Measurements from ENCODE around the gene SMYD2. TPM values are rescaled to one million over a fixed set of nuclear protein-coding genes. Genes with fewer than 3 reads are reported as not detected.

SMYD2 gene
- polyA plus RNA-seq, 4 donors = 42.5 to 45.5 (median 43.9) TPM

DNA sequence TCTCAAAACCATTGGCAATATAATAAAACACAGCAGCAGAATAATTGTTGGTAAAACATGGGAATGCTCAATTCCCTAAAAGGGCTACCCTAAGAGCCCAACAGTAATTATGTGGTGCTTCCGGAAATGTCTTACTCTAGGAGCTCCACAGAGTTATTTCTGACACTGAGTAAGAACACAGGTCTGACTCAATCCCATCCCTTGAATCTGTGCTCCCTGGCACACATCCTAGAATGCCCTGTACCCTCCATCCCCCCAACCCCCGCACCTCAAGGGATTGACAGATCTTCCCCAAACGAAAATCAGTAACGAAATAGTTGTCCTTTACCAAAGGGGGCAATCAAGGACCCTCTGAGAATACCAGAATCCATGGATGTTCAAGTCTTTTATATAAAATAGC lies 71.9 kb downstream of the SMYD2 start:
- no peak for DNase-seq (ENCODE audit: low read depth in 4 of 4, low spot score in 3 of 4)

DNA sequence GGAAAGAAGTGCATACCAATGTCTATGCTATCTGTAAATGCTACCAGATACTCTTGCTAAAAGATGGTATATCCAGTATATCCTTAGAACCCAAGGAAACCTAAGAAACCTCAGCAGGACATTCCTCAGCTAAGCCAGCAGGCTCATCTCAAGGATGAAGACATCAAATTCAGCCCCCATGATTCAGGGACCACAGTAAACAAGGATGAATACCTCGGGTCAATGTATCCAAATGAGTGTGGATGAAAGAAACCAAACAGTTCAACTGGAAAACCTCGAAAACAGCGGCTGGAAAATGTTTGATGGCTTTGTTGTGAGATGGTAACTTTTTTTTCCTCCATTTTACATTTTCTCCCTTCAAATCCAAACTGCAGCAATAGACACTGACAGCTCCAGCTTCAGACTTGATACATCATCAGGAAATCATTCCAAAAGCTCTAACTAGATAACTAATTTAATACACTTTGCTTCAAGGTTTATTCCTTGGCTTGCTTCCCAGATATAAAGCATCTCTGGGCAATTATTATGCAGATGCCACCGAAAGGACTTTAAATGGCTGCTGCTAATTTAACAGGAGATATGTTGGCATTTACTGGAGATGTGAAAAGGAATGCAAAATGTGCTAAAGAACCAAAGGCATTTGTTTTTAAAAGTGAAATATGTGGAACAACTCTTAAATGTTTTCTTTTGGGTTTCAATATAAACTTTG lies 73.6 kb downstream of the SMYD2 start:
- DNase-seq (ENCODE audit: low read depth in 4 of 4, low spot score in 3 of 4) = no peak

DNA sequence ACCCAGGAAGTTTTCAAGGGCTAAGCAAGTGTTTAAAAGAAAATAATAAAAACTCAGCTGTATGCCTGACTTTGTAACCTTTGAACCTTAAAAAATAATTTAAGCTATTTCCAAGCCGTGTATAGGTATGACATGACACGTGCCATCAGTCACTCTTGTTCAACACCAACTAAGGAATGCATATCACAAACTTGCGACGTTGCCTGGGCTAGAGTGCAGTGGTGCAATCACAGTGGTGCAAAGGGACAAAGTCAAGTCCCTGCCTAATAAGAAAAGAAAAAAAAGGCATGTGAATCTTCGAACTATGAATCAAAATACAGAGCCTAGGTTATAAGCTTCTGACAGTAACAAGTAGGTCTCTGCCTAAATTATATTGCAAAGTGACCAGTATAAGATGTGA lies 79.2 kb downstream of the SMYD2 start:
- DNase-seq (ENCODE audit: low read depth in 4 of 4, low spot score in 3 of 4) = no peak

DNA sequence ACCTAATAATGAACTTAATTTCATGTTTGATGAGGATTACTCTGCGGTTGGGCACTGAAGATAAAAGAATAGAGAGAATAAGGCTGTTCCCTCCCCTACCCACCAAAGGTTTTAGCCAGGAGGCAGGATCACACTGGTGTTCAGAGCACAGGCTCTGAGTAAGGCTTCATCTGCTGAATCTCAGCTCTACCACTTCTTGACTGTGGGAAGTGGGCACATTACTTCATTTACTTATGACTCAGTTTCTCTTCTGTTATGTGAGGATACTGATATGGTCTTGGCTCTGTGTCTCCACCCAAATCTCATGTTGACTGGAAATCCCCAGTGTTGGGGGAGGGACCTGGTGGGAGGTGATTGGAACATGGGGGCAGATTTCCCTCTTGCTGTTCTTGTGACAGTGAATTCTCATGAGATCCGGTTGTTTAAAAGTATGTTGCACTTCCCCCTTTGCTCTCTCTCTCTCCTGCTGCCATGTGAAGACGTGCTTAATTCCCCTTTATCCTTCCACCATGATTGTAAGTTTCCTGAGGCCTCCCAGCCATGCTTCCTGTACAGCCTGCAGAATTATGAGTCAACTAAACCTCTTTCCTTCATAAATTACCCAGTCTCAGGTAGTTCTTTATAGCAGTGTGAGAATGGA lies 79.7 kb downstream of the SMYD2 start:
- DNase-seq (ENCODE audit: low read depth in 4 of 4, low spot score in 3 of 4) = no peak

DNA sequence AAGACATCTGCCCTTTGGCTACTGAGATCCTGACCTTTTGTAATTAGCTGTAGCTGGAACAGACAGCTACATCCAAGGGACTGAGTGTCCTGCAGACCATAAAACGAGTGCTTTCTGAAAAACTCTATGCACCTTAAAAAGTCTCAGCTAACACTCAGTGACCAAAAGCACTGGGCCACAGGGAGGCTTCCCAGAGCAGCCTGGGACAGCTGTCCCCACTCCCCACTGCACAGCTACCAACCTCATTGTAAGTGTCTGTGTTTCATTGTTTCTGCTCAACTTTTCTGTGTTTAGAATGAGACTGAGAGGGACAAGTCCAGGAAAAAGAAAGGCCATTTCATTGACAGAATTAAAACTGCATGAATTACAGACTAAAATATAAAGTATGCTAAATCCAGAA lies 80.7 kb downstream of the SMYD2 start:
- DNase-seq (ENCODE audit: low read depth in 4 of 4, low spot score in 3 of 4) = no peak

DNA sequence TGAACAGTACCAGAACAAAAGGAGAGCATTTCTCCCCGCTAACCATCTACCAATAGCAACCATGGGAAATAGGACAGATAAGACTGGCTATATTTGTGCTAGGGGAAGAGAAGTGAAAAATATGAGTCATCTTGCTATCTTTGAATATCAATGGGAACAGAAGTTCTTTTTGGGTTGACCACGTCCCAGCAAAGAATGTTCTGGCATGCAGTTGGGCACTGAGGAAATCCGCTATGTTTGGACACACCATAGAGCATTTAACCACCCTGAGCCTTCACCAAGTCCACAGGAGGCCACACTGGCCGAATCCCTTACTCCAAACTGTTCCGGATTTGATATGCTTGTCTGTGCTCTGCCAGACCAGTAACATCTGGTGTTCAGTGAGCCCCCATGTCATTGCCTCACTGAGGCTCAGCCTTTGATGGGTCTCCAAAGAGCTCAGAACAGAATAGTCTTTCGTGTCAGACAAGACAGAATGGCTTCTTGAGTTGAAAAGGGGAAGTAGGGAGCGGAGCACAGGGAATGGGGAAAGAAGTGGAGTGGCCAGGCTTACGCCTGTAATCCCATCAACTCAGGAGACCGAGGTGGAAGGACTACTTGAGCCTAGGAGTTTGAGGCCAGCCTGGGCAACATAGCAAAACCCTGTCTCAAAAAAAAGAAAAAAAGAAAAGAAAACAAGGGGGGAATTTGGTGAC lies 81.4 kb downstream of the SMYD2 start:
- no peak for DNase-seq (ENCODE audit: low read depth in 4 of 4, low spot score in 3 of 4)

DNA sequence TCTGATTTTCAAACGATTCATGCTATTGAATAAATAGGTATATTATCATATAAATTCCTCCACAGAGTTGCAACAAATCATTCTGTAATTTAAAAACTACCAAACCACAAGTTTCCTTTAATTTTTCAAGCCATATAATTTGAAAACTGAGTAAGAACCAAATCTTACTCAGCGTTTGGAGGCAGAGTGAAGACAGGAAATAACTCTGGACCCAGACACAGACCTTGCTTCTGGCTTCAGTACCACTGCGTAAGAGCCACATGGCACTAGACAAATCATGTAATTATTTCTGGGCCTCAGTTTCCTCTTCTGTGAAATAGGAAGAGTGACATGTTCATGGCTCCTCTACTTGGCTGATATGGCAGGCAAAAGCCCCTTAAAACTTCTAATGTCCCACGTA lies 82.4 kb downstream of the SMYD2 start:
- no peak for DNase-seq (ENCODE audit: low read depth in 4 of 4, low spot score in 3 of 4)

DNA sequence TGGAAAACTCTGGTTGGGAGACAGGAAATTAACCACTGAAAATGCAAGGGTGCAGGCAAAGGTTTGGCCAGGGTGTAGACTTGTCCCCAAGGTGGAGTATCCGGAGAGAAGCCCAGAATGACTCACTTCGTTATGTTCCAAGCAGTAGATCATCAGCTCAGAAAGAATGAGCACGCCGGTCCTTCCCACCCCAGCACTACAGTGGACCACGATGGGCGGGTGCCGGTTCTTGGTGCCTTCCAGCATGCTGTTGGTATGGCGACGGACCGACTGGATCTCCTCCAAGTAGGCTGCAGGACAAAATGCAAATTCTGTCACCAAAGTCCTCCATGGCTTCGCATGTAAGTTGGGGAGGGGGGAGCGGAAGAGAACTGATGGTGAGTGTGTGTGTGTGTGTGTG lies 83.4 kb downstream of the SMYD2 start:
- DNase-seq (ENCODE audit: low read depth in 4 of 4, low spot score in 3 of 4) = no peak

DNA sequence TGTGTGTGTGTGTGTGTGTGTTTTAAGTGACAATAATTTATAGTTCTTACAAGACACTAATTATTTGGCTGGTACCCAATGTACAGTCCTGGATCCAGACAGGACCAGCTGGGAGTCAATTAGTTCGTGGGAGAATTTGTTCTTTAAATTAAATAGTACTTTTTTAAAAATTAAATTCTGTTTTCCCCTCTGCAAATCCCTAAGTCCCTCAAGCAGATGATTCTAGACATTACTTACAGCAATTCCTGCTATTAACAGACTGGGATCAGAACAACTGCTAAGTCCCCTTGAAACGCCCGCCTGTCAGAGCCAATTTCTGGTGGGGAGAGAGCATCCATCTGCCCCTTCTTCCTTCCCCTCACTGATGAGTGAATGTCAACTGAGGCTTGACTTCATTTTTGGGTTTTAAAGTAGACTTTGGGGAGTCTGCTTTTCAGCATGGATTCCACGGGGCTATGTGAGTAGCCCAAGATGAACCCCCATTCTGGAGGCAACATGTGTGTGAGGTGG lies 83.9 kb downstream of the SMYD2 start:
- no peak for DNase-seq (ENCODE audit: low read depth in 4 of 4, low spot score in 3 of 4)

DNA sequence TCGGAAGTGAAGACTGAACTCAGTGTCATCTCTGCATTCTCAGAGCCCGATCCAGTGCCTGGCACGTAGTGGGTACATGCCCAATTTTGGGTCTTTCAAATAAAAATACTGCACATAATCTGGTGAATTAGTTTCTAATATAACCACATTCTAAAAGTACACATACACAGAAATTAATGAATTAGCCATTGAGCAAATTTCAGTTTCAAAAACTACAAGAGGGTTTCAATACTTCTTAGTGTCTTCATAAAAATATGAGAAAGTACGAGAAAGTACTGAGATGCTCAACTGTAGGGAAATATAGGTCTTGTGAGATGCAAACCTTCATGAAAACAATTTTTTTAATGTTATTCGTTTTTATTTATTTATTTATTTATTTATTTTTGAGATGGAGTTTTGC lies 86.9 kb downstream of the SMYD2 start:
- DNase-seq (ENCODE audit: low read depth in 4 of 4, low spot score in 3 of 4) = no peak

DNA sequence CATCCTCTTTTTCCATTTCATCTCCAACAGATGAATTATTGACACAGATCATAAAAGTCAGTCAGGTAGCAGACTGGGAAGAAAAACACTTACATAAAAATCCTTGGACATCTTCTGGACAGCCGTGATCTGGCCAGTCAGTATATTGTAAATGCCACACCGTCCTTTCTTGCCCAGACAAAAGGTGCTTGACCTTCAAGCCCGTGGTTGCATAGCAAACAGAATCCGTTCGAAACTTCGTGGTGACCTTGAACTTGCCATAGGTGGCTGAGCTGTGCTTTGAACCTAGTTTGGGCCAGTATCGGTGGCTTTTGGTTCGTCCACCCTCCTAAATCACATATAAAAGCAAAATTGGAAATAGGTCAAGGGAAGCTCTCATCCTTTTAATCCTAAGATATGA lies 88.4 kb downstream of the SMYD2 start:
- no peak for DNase-seq (ENCODE audit: low read depth in 4 of 4, low spot score in 3 of 4)

DNA sequence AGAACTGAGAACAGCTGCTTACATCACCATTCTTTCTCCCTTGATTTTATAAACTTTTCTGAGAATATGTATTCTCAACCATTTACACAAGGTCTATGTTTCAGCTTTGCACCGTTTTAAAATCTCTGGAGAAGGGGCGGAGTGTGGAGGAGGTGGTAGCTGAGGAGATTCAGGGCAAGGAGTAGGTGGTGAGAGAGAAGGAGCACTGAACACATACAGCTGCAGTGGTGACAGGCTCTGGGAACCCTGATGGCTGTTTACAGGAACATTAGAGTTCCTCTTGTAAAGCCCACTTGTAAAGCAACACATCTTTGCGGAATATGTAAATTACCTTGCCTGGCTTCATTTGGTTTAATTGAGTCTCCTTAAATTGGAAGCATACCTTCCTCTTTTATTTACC lies 89.7 kb downstream of the SMYD2 start:
- DNase-seq (ENCODE audit: low read depth in 4 of 4, low spot score in 3 of 4) = no peak

DNA sequence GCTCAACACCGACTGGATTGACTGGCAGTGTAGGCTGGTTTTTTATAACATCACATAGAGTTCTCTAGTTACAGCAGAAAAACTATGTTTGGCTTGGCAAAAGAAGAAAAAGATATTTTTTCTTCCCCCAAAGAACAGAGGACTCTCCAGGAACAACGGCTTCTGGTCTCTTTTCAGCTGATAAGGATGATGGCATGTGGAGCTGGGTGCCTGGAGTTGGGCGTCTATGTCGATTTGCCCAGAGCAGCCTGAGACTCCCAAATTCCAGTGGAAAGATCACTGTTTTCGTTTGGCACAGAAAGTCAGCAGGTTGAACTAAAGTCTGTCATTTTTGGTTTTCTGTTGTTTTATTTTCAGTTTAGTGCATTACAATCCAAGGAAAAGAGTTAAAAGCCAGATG lies 91.1 kb downstream of the SMYD2 start:
- no peak for DNase-seq (ENCODE audit: low read depth in 4 of 4, low spot score in 3 of 4)

DNA sequence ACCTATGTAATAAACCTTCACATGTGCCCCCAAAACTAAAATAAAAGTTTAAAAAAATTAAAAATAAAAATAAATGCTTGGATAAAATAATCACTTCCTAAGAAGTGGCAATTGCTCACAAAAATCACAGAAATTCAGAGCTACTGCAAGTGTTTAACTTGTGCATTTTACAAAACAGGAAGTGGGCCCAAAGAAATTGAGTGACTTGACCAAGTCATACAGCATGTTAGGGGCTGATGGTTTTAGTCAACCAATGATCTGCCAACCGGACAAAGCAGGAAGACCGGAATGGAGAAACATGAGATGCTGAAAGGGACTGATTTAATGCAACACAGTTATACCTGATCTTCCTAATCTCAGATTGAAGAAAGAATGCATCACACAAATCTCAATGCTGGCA lies 96.5 kb downstream of the SMYD2 start:
- no peak for DNase-seq (ENCODE audit: low read depth in 4 of 4, low spot score in 3 of 4)

DNA sequence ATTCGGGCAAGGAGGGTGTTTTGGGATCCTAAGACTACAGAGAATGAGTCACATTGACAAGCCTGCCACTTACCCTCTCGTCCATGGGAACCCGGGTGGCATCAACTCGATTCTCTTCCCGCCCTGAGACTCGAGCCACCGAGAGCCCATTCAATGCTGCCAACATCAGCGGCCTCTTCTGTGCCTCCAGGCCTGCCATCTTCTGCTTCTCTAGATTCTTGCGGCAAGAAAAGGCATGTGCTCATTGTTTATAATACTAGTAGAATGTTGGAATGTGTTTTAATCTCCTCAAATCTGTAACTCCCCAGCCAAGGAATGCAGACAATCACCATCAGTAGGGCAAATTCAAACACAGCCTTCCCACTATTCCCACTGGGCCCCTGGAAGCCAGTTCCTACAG lies 96.9 kb downstream of the SMYD2 start:
- no peak for DNase-seq (ENCODE audit: low read depth in 4 of 4, low spot score in 3 of 4)

DNA sequence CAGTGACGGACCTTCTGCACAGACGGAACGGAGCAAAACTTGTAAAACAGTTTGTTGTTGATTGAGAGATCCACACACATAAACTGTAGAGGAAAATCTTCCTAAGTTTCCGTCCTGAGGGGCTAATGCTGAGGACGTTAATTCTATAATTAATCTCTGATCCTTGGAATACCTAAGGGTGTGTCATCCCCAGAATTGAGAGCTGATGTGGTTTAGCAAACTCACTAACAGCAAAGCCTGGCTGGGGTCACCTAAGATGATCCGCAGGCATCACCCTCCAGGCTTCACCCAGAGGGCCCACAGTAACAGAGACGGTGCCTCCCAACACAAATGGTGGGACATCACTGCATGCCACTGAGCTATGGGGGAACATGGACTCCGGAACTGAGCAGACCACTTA lies 97.5 kb downstream of the SMYD2 start:
- DNase-seq (ENCODE audit: low read depth in 4 of 4, low spot score in 3 of 4) = no peak

DNA sequence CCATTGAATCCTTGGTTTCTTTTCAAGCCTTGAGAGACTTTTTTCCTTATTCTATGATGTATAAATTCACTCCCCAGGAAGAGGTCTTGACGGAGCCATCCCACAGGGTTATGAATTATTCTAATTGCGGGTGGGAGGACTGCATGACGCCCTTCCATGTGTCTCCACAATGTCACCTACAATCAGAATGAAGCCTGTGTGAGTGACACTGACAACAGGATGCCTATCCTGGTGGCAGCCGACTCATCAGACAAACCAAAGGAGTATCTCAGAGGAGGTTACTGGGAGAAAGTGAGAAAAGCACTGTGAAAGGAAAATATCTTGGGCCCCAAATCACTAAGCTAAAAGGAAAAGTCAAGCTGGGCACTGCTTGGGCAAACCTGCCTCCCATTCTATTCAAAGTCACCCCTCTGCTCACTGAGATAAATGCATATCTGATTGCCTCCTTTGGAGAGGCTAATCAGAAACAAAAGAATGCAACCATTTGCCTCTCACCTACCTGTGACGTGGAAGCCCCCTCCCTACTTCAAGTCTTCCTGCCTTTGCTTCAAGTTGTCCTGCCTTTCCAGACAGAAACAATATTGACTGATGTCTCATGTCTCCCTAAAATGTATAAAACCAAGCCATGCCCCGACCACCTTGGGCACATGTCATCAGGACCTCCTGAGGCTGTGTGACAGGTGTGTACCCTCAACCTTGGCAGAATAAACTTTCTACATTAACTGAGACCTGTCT lies 98.4 kb downstream of the SMYD2 start:
- DNase-seq (ENCODE audit: low read depth in 4 of 4, low spot score in 3 of 4) = no peak

DNA sequence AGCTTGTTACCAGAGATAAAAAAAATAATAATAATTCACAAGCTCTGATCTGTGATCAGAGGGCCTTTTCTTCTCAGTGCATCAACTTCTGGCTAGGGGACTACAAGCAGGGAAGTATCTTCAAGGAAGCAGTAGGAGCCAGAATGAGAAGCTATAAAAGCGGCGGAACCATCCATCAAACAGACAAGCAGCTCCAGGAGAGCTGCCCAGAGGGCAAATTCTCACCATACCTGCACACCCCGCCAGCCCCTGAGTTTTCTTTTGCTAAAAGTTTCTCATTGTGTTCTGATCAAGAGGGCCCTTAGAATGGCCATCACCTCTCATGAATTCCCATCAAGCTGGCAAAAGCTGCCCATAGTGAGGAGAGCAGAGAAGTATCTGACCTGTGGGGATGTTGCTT lies 99.4 kb downstream of the SMYD2 start:
- DNase-seq (ENCODE audit: low read depth in 4 of 4, low spot score in 3 of 4) = peak in 2 of 4 donors; percentile 29 to 45

DNA sequence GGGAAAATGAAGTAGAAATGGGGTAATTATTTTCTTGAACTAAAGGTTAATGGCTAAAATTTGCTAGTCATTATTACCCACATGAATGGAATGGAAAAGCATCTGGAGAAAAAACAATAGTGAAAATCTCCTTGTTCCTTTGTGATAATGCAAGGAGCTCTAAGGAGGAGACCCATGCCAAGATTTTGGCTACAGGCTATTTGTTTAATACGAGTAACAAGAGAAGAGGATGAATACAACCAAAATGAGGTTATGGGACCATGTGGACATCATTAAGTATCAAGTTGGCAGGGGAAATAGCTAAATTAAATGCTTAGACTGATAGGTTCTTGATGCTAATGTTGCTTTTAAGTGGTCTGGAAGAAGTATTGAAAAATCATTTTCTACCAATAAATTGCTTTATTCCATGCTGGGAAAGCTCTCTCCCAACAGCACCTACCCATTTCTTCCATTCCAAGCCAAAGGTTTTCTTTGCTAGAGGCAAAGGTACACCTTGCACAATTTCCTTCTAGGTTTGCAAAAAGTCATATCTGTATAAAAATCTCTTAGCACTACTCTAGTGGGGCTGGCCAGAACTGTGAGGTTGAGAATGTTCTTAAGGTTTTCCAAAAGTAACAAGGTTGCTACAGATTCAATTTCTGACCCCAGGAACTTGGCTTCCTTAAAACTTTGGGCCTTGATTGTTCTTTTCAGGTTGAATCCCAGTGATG lies 100.2 kb downstream of the SMYD2 start:
- no peak for DNase-seq (ENCODE audit: low read depth in 4 of 4, low spot score in 3 of 4)

Measured in right renal pelvis (tissue), 4 donors.